DMS 273 treated with DMSO at 0.1 percent for 48 hours (cell line): ENCODE results near the gene DOLPP1.
A peak's percentile ranks its signal among the peaks of the same experiment; 100 is the strongest.

Source experiments
- DNase-seq: peaks from one replicate; lab custom pipeline; 2025; lab: John Stamatoyannopoulos, UW

DOLPP1 gene

DNA sequence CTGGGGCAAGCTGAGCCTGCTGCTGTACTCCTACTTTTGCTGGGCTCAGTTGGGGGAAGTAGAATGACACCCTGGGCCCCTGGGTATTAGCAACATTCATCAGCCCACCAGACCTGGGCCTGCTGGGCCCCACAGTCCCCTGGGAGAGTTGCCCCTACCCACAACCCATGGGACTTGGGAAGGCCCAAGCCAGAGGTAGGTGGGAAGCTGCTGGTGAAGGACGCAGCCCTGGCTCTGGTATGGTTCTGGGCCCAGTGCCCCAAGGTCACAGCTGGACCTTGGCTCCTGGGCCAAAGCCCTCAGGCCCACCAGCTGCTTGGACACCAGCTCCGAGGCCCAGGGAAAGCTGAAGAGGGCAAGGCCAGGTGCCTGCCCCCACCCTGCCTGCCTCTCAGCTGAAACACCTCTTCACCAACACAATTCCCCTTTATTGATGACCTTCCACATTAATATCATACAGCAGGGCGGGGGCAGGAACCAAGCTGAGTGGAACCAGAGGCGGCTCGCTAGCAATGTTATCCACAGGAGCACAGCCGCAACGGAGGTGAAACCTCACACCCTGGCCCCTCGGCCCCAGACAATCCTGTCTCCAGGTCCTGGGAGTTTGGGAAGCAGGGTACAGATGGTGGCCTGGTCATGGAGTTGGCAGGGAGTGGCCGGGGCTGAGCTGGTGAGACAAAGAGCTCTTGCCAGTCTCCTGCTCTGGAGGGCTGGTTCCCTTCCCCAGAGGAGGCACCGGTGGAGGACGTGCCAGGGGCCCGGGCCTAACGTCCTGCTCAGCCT lies 13.7 kb downstream of the DOLPP1 start:
- DNase-seq, result no peak

- DNase-seq, result no peak
Measured at GRCh38 chr9:129095170-129095667, 14.3 kb downstream of the DOLPP1 start.

DNA sequence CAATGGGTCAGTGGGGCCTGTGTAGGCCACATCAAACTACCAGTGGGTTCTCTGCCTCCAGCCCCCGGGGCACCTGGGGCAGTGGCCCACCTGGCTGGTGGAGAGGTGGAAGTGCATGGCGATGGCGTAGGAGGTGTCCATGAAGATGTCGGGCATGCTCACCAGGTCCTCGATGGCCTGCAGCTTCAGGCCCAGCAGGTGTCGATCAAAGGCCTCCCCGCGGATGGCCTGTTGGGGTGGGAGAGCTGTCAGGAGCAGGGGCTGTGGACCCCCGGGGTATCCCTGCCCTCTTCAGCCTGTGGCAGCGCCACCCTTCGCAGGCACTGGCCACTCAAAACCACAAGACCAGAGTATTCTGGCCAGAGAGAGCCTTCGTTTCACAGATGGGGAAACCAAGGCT lies 15.0 kb downstream of the DOLPP1 start:
- DNase-seq, result no peak

- no peak for DNase-seq
Measured at GRCh38 chr9:129097671-129098306, 16.9 kb downstream of the DOLPP1 start.

- no peak for DNase-seq
Measured at GRCh38 chr9:129098328-129098727, 17.4 kb downstream of the DOLPP1 start.

- no peak for DNase-seq
Measured at GRCh38 chr9:129100383-129101169, 19.7 kb downstream of the DOLPP1 start.

- DNase-seq, result no peak
Measured at GRCh38 chr9:129101279-129101678, 20.4 kb downstream of the DOLPP1 start.

- DNase-seq, result no peak
Measured at GRCh38 chr9:129102095-129102525, 21.2 kb downstream of the DOLPP1 start.

GRCh38 chr9:129102791-129103594 lies 22.1 kb downstream of the DOLPP1 start:
- no peak for DNase-seq

DNA sequence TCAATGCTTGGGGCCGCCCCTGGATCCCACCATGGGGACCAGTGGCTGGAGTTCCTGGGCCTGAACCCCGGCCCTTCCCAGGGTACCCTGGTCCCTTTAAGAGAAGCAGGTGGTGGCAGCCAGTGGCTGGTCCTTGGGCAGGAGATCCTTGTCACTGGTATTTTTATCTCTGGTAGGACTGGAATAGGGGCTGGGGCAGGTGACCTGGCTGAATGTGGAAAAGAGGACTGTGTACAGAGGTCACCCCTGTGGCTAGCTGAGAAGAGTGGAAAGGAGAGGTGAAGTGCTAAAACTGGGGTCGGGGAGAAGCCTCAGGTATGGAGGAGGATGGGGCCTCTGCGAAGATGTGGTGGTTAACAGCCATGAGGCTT lies 22.7 kb downstream of the DOLPP1 start:
- DNase-seq, result no peak

- no peak for DNase-seq
Measured at GRCh38 chr9:129104051-129104450, 23.1 kb downstream of the DOLPP1 start.

- no peak for DNase-seq
Measured at GRCh38 chr9:129105857-129106694, 25.2 kb downstream of the DOLPP1 start.

- no peak for DNase-seq
Measured at GRCh38 chr9:129107651-129108050, 26.7 kb downstream of the DOLPP1 start.

DNA sequence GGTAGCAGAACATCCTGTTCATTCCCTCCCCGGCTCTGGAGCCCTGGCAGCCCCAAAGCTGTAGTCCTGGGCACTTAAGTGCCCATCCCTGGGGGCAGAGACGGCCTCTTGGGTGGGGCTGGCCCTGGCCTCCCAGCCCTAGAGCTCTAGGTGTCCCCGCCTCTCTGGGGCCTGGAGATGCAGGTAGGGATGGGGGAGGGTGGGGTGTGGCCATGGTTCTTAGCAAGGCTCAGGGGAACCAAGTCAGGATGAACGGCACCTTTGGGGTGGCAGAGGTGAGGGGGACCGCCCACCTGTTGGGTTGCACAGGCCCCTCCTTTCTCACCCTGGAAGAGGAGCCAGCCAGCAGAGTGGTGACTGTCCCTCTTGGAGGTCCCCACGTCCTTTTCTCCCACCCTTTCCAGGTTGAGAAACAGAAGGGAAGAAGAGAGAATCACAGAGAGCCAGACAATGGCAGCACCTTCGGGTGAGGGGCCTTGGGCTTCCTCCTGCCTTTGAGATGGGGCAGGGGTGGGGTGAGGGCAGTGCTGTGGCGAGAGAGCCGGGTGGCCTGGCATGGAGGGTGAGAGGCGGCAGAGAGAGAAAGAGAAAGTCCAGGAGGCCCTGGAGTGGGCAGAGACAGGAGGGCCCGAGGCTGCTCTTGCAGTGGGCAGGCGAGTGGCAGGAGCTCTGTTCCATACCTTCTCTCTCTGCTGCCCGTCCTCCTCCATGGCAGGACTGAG lies 27.3 kb downstream of the DOLPP1 start:
- no peak for DNase-seq

- no peak for DNase-seq
Measured at GRCh38 chr9:129108805-129109536, 28.1 kb downstream of the DOLPP1 start.

DNA sequence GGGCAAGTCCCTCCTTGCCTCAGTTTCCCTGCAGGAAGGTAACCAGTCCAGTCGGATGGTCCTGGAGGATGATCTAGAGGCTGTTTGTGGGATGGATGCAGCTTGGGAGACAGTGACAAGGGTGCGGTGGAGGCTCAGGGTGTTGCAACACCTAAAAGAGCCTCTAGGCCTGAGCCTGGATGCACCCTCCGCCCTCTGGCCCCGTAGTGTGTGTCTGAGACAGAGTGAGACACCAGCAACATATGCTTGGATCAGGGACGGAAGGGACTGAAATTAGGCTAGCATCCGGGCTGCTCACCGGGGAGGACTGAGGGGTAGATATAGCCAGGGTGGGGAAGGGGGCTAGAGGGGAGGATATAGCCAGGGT lies 28.6 kb downstream of the DOLPP1 start:
- DNase-seq, result no peak

GRCh38 chr9:129109952-129110739 lies 29.2 kb downstream of the DOLPP1 start:
- no peak for DNase-seq

DNA sequence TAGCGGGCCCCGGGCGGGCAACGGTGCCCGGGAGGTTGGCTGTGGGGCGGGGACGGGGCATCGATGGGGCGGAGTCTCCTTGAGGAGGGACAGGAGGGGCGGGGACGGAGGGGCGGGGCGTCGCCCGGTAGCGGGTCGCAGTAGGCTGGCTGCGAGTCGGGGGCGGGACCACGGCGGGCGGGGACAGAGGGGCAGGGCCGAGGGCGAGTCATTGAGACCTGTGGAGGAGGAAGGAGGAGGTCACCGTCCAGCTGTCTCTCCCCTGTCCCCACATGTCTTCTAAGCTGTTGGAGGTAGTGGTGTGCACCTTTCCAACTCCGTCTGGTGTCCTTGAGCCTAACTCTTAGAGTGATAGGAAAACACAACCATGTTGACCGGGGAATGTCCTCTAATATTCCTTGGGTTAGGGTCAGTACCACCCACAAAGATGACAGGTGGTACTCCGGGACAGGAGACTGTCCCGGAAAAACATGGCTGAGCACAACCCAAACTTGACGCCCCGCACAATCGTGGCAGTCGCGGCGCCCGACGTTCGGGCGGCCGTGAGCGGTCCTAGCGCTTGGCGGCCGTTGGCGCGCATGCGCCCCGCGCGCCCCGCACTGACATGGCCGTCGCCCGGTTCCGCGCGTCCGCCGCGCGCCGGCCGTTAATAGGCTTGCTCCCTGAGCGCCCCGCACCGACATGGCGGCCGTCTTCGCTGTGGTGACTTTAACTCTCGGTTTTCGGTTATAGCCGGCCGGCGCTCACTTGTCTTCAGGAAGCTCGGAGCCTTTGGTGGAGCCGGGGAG lies 30.0 kb downstream of the DOLPP1 start, which contains the start of the genes CRAT and PTPA:
TSS of gene CRAT (minus strand) at position 54 of the 788 bp plus-strand sequence. CDS start 284 bp downstream, outside the sequence.
TSS of gene PTPA (plus strand) at position 676 of the 788 bp plus-strand sequence. CDS start 186 bp downstream, outside the sequence.
- DNase-seq, result peak; percentile 85
